SU-DHL-6 (cell line): ENCODE data around the gene IZUMO1R.

Experiments used
- H2AFZ ChIP-seq: fragments of 200-600 bp; sonication (generic); 2 replicates; pipeline ENCODE4 v1.6.1; 2014; ENCODE audit warnings: low read depth, mild to moderate bottlenecking, moderate library complexity, mixed read lengths, antibody characterized with exemption, low read length; ENCODE audit not compliant: severe bottlenecking
- H3F3A ChIP-seq: fragments of 200-600 bp; shearing (Covaris generic); 2 replicates; pipeline ENCODE4 v1.6.0; 2016; ENCODE audit warnings: antibody characterized with exemption, mild to moderate bottlenecking; ENCODE audit not compliant: insufficient read depth
- H3K27ac ChIP-seq: fragments of 200-600 bp; sonication (generic); 2 replicates; pipeline ENCODE4 v1.5.1; 2016; ENCODE audit warnings: low read depth, mild to moderate bottlenecking, low read length, moderate library complexity, mixed read lengths
- H3K27me3 ChIP-seq: fragments of 200-600 bp; sonication (generic), shearing (Covaris generic); 2 replicates; pipeline ENCODE4 v1.6.0; 2014; ENCODE audit warnings: mild to moderate bottlenecking, low read length
- H3K36me3 ChIP-seq: fragments of 200-600 bp; sonication (generic); 2 replicates; pipeline ENCODE4 v1.6.1; 2014; ENCODE audit warnings: mild to moderate bottlenecking, low read length, mixed read lengths
- H3K4me2 ChIP-seq: fragments of 300-600, 200-600 bp; shearing (Covaris generic), sonication (generic); 2 replicates; pipeline ENCODE4 v1.6.0; 2014; ENCODE audit warnings: low read length, low read depth, mild to moderate bottlenecking; ENCODE audit not compliant: poor library complexity, severe bottlenecking
- H3K4me3 ChIP-seq: fragments of 200-600 bp; sonication (generic); 2 replicates; pipeline ENCODE4 v1.5.1; 2014; ENCODE audit warnings: antibody characterized with exemption, low read length, mild to moderate bottlenecking, mixed read lengths; ENCODE audit not compliant: insufficient read depth, poor library complexity, severe bottlenecking
- H3K79me2 ChIP-seq: fragments of 200-600 bp; sonication (generic); 2 replicates; pipeline ENCODE4 v1.6.1; 2014; ENCODE audit warnings: mild to moderate bottlenecking, low read length, moderate library complexity; ENCODE audit not compliant: insufficient read depth
- H3K9ac ChIP-seq: fragments of 200-600 bp; sonication (generic); 2 replicates; pipeline ENCODE4 v1.7.0; 2014; ENCODE audit warnings: mild to moderate bottlenecking, low read length
- H3K9me2 ChIP-seq: fragments of 200-600 bp; sonication (generic); replicated peaks from 2 replicates; pipeline ENCODE4 v1.6.1; 2014; ENCODE audit warnings: low read length; ENCODE audit not compliant: insufficient read depth
- H3K9me3 ChIP-seq: fragments of 200-600 bp; sonication (generic); 2 replicates; pipeline ENCODE4 v1.6.1; 2014; ENCODE audit warnings: low read length, mixed read lengths; ENCODE audit not compliant: insufficient read depth
- H4K20me1 ChIP-seq: fragments of 200-600 bp; sonication (generic); 2 replicates; pipeline ENCODE4 v1.6.1; 2014; ENCODE audit warnings: low read depth, mild to moderate bottlenecking, antibody characterized with exemption, low read length, moderate library complexity, mixed read lengths
- CTCF ChIP-seq: fragments of 200-600 bp; sonication (generic); IDR thresholded peaks from one replicate; pipeline ENCODE4 v1.5.1; 2017; ENCODE audit warnings: antibody characterized with exemption, mild to moderate bottlenecking, low read length, moderate library complexity; ENCODE audit not compliant: insufficient read depth, poor library complexity, severe bottlenecking
- EZH2phosphoT487 ChIP-seq: fragments of 200-600 bp; sonication (generic), shearing (Covaris generic); conservative IDR thresholded peaks from 2 replicates; pipeline ENCODE4 v1.6.1; 2018; ENCODE audit warnings: mild to moderate bottlenecking, antibody characterized with exemption, low read length, moderate library complexity, mixed read lengths

Gene IZUMO1R

DNA sequence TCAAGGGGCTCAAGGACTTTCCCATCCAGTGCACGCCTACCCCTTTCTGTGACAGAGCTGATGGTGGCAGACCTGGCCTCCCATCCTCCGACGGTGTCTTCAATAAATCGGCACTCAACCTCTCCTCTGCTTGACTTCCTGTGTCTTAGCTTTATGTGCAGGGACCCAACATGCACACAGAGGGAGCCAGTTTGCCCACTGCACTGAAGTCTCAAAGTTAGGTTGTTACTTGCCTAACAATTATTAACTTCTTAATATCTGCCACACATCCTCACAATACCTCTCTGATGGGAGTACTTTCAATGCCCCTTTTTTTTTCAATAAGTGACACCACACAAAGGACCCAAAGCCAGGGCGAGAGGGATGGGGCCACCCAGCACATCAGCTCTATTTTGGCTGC, 3.6 kb downstream of the IZUMO1R start:
- Histone ChIP-seq H3K27me3 (no peaks in the 10 kb centered on the region), H3K4me2 (no peak overlapping the region), H3K9me2 (no peaks in the 10 kb centered on the region), H2AFZ (no peak overlapping the region), H3K27ac (no peak overlapping the region), H3K4me3 (no peak overlapping the region), H3K9me3 (no peaks in the 10 kb centered on the region), H4K20me1 (no peaks in the 10 kb centered on the region), H3F3A (no peaks in the 10 kb centered on the region), H3K36me3 (no peaks in the 10 kb centered on the region), H3K79me2 (no peaks in the 10 kb centered on the region), H3K9ac (no peak overlapping the region)
- TF ChIP-seq CTCF (no peak), EZH2phosphoT487 (no peak)

- no peaks in the 10 kb centered on the region for H3K9me3 ChIP-seq
- no peaks in the 10 kb centered on the region for H3K27me3 ChIP-seq
- no peaks in the 10 kb centered on the region for H3K79me2 ChIP-seq
- H3K9ac ChIP-seq = no peak overlapping the region
- no peak overlapping the region for H2AFZ ChIP-seq
- H3F3A ChIP-seq = no peaks in the 10 kb centered on the region
- H4K20me1 ChIP-seq = no peaks in the 10 kb centered on the region
- H3K27ac ChIP-seq = no peak overlapping the region
- H3K36me3 ChIP-seq = no peaks in the 10 kb centered on the region
- H3K9me2 ChIP-seq = no peaks in the 10 kb centered on the region
- no peak overlapping the region for H3K4me3 ChIP-seq
- H3K4me2 ChIP-seq = no peak overlapping the region
- no peak for TF ChIP-seq CTCF
- TF ChIP-seq EZH2phosphoT487 = no peak
Observed at GRCh38 chr11:94309757-94310156, 5.4 kb downstream of the IZUMO1R start.

GRCh38 chr11:94310191-94310875, 6.0 kb downstream of the IZUMO1R start:
- Histone ChIP-seq H3K9me3 (no peaks in the 10 kb centered on the region), H3K79me2 (no peaks in the 10 kb centered on the region), H3K9ac (no peak overlapping the region), H4K20me1 (no peaks in the 10 kb centered on the region), H2AFZ (no peak overlapping the region), H3F3A (no peaks in the 10 kb centered on the region), H3K27me3 (no peaks in the 10 kb centered on the region), H3K4me2 (no peak overlapping the region), H3K27ac (no peak overlapping the region), H3K36me3 (no peaks in the 10 kb centered on the region), H3K9me2 (no peaks in the 10 kb centered on the region), H3K4me3 (no peak overlapping the region)
- TF ChIP-seq EZH2phosphoT487 = no peak
- TF ChIP-seq CTCF = no peak
